ENCODE data around the gene LENEP. TPM values are rescaled to one million over a fixed set of nuclear protein-coding genes. Genes with fewer than 3 reads are reported as not detected.

Gene LENEP
- total and polyA plus RNA-seq, 2 of the 8 experiments (the other 6 are each of a cell fraction or from before 2014, with no cell fraction given) = 1.3 TPM; not detected in 1

GRCh38 chr1:154972517-154973343 lies 20.7 kb upstream of the LENEP start (continued):
- TF ChIP-seq SAP30 (IDR thresholded peaks at IDR 0.05; ENCODE audit: insufficient read depth, insufficient replicate concordance, low read length) (peak; percentile 38), TAF1 (IDR thresholded peaks at IDR 0.05; ENCODE audit: low read depth, low read length) (peak; percentile 65; the same call in 1 of the 2 replicates), ZNF274 (IDR thresholded peaks at IDR 0.05; ENCODE audit: borderline replicate concordance, extremely low read depth, low read length) (no peak), TAF7 (optimal IDR thresholded peaks at IDR 0.05; ENCODE audit: borderline replicate concordance, low read depth, low read length) (peak; percentile 75), POLR2AphosphoS5 (IDR thresholded peaks at IDR 0.05; ENCODE audit: low read depth, low read length) (peak; percentile 84), SRF (IDR thresholded peaks at IDR 0.05; ENCODE audit: low read depth, low read length) (no peak), MAX (IDR thresholded peaks at IDR 0.05) (peak; percentile 30; the same call in 1 of the 2 replicates), TBP (IDR thresholded peaks at IDR 0.05; ENCODE audit: low read depth, low read length) (peak; percentile 65), SP1 (IDR thresholded peaks at IDR 0.05; ENCODE audit: low read depth, low read length) (peak; percentile 93), PHF8 (conservative IDR thresholded peaks at IDR 0.05; ENCODE audit: low read depth, low read length) (no peak), POLR2A (IDR thresholded peaks at IDR 0.05; ENCODE audit: control extremely low read depth in 1 of 2, low read depth in 2 of 2, low read length in 2 of 2) (no peak; a peak in 1 of 3 replicates), SP2 (IDR thresholded peaks at IDR 0.05; ENCODE audit: low read length) (no peak), CHD1 (IDR thresholded peaks at IDR 0.05; ENCODE audit: low read depth, low read length) (no peak; the same call in 1 of the 2 replicates), NANOG (IDR thresholded peaks at IDR 0.05; ENCODE audit: insufficient read depth, low read depth, low read length, poor library complexity, severe bottlenecking) (no peak), SIX5 (IDR thresholded peaks at IDR 0.05; ENCODE audit: low read depth, low read length) (no peak), KDM5A (IDR thresholded peaks at IDR 0.05; ENCODE audit: low read length) (no peak), HDAC2 (IDR thresholded peaks at IDR 0.05; ENCODE audit: borderline replicate concordance in 1 of 2, low read depth in 2 of 2, low read length in 2 of 2) (0 out of 4 replicates have a peak, but pooled peaks of 1 of the 2 experiments have one; percentile 8)
- TF ChIP-seq, protein P1, sequence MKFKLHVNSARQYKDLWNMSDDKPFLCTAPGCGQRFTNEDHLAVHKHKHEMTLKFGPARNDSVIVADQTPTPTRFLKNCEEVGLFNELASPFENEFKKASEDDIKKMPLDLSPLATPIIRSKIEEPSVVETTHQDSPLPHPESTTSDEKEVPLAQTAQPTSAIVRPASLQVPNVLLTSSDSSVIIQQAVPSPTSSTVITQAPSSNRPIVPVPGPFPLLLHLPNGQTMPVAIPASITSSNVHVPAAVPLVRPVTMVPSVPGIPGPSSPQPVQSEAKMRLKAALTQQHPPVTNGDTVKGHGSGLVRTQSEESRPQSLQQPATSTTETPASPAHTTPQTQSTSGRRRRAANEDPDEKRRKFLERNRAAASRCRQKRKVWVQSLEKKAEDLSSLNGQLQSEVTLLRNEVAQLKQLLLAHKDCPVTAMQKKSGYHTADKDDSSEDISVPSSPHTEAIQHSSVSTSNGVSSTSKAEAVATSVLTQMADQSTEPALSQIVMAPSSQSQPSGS (IDR thresholded peaks at IDR 0.05; ENCODE audit: low read length) = 0 out of 2 replicates have a peak, but pooled peaks have one; percentile 50
- TF ChIP-seq, protein P2, sequence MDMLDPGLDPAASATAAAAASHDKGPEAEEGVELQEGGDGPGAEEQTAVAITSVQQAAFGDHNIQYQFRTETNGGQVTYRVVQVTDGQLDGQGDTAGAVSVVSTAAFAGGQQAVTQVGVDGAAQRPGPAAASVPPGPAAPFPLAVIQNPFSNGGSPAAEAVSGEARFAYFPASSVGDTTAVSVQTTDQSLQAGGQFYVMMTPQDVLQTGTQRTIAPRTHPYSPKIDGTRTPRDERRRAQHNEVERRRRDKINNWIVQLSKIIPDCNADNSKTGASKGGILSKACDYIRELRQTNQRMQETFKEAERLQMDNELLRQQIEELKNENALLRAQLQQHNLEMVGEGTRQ (IDR thresholded peaks at IDR 0.05; ENCODE audit: low read length) = no peak
- TF ChIP-seq, protein P3, sequence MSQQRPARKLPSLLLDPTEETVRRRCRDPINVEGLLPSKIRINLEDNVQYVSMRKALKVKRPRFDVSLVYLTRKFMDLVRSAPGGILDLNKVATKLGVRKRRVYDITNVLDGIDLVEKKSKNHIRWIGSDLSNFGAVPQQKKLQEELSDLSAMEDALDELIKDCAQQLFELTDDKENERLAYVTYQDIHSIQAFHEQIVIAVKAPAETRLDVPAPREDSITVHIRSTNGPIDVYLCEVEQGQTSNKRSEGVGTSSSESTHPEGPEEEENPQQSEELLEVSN (IDR thresholded peaks at IDR 0.05) = peak; percentile 61; the same call in 1 of the 2 replicates
